ENCODE data around the gene HOMER2. TPM values are rescaled to one million over a fixed set of nuclear protein-coding genes. Genes with fewer than 3 reads are reported as not detected.

The HOMER2 gene
- total RNA-seq, 1 donor from 2014 or later: 23.4 TPM

GRCh38 chr15:82848241-82848993 lies 104.1 kb downstream of the HOMER2 start:
- H3K27me3 Mint-ChIP-seq: no peaks in the 10 kb centered on the region
- peak; percentile 40 for DNase-seq (ENCODE audit: extremely low spot score, unreplicated experiment)
- no peak for TF ChIP-seq CTCF (conservative IDR thresholded peaks at IDR 0.05)
- H3K27ac Mint-ChIP-seq: no peak overlapping the region
- no peak overlapping the region for H3K4me3 Mint-ChIP-seq
- no peaks in the 10 kb centered on the region for H3K36me3 Mint-ChIP-seq
- peaks cover 47% of the 10 kb centered on the region for H3K4me1 Mint-ChIP-seq (ENCODE audit: unreplicated experiment)
- no peaks in the 10 kb centered on the region for H3K9me3 Mint-ChIP-seq

GRCh38 chr15:82847703-82848102 lies 104.8 kb downstream of the HOMER2 start:
- Mint-ChIP-seq H3K27ac (peak overlapping the region; percentile 94), H3K4me3 (no peak overlapping the region), H3K27me3 (no peaks in the 10 kb centered on the region), H3K4me1 (ENCODE audit: unreplicated experiment) (peaks cover 41% of the 10 kb centered on the region), H3K9me3 (no peaks in the 10 kb centered on the region), H3K36me3 (no peaks in the 10 kb centered on the region)
- no peak for TF ChIP-seq CTCF (conservative IDR thresholded peaks at IDR 0.05)
- DNase-seq (ENCODE audit: extremely low spot score, unreplicated experiment): no peak

GRCh38 chr15:82846621-82847020 lies 105.9 kb downstream of the HOMER2 start:
- no peak for DNase-seq (ENCODE audit: extremely low spot score, unreplicated experiment)
- no peaks in the 10 kb centered on the region for H3K36me3 Mint-ChIP-seq
- H3K27ac Mint-ChIP-seq: peak overlapping the region; percentile 94
- H3K4me1 Mint-ChIP-seq (ENCODE audit: unreplicated experiment): peaks cover 32% of the 10 kb centered on the region
- peak overlapping the region; percentile 78 for H3K4me3 Mint-ChIP-seq
- no peaks in the 10 kb centered on the region for H3K27me3 Mint-ChIP-seq
- H3K9me3 Mint-ChIP-seq: no peaks in the 10 kb centered on the region
- no peak for TF ChIP-seq CTCF (conservative IDR thresholded peaks at IDR 0.05)

GRCh38 chr15:82845686-82846085 lies 106.8 kb downstream of the HOMER2 start:
- peak overlapping the region; percentile 30 for H3K4me3 Mint-ChIP-seq

GRCh38 chr15:82843566-82843965 lies 109.0 kb downstream of the HOMER2 start:
- TF ChIP-seq CTCF (conservative IDR thresholded peaks at IDR 0.05): no peak

More at GRCh38 chr15:82845686-82846085, 106.8 kb downstream of the HOMER2 start:
- peak overlapping the region; percentile 94 for H3K27ac Mint-ChIP-seq
- H3K9me3 Mint-ChIP-seq: no peaks in the 10 kb centered on the region
- no peak for TF ChIP-seq CTCF (conservative IDR thresholded peaks at IDR 0.05)
- no peaks in the 10 kb centered on the region for H3K36me3 Mint-ChIP-seq
- no peak for DNase-seq (ENCODE audit: extremely low spot score, unreplicated experiment)
- H3K4me1 Mint-ChIP-seq (ENCODE audit: unreplicated experiment): peaks cover 28% of the 10 kb centered on the region
- no peaks in the 10 kb centered on the region for H3K27me3 Mint-ChIP-seq

More at GRCh38 chr15:82843566-82843965, 109.0 kb downstream of the HOMER2 start:
- H3K27ac Mint-ChIP-seq: no peak overlapping the region
- H3K36me3 Mint-ChIP-seq: no peaks in the 10 kb centered on the region
- no peak overlapping the region for H3K4me3 Mint-ChIP-seq
- peaks cover 13% of the 10 kb centered on the region for H3K4me1 Mint-ChIP-seq (ENCODE audit: unreplicated experiment)
- no peaks in the 10 kb centered on the region for H3K27me3 Mint-ChIP-seq
- no peaks in the 10 kb centered on the region for H3K9me3 Mint-ChIP-seq
- DNase-seq (ENCODE audit: extremely low spot score, unreplicated experiment): no peak
